ENCODE measurements around the gene OR7G3. TPM values are rescaled to one million over a fixed set of nuclear protein-coding genes. Genes with fewer than 3 reads are reported as not detected.

OR7G3 gene
- total and polyA plus RNA-seq, 4 experiments from 2014 or later: not detected

Other genes starting within 250 kb of the OR7G3 start
- not detected for gene MUC16, start 116.5 kb downstream of the OR7G3 start, total RNA-seq
- gene MUC16, start 116.5 kb downstream of the OR7G3 start, polyA plus RNA-seq: not detected
- gene OR1M1, start 39.9 kb downstream of the OR7G3 start, total RNA-seq: not detected
- gene OR1M1, start 39.9 kb downstream of the OR7G3 start, polyA plus RNA-seq: not detected
- not detected for gene OR7G2, start 19.5 kb downstream of the OR7G3 start, total RNA-seq
- not detected for gene OR7G2, start 19.5 kb downstream of the OR7G3 start, polyA plus RNA-seq
- not detected for gene OR7G1, start 11.2 kb downstream of the OR7G3 start, total RNA-seq
- not detected for gene OR7G1, start 11.2 kb downstream of the OR7G3 start, polyA plus RNA-seq
- 10 to 100 TPM; 52.1 to 52.4 TPM for gene ZNF317, start 13.4 kb upstream of the OR7G3 start, total RNA-seq
- gene ZNF317, start 13.4 kb upstream of the OR7G3 start, polyA plus RNA-seq: 10 to 100 TPM; 25.1 to 49.4 TPM
- not detected for gene OR7D2, start 52.0 kb upstream of the OR7G3 start, total RNA-seq
- gene OR7D2, start 52.0 kb upstream of the OR7G3 start, polyA plus RNA-seq: under 1 TPM in 1 of 2 donors, not detected in 1; 0.15 TPM
- not detected for gene OR7D4, start 92.6 kb upstream of the OR7G3 start, total RNA-seq
- gene OR7D4, start 92.6 kb upstream of the OR7G3 start, polyA plus RNA-seq: not detected
- gene OR7E24, start 124.0 kb upstream of the OR7G3 start, total RNA-seq: not detected
- gene OR7E24, start 124.0 kb upstream of the OR7G3 start, polyA plus RNA-seq: not detected
- 10 to 100 TPM; 20.9 to 22.1 TPM for gene ZNF699, start 182.9 kb upstream of the OR7G3 start, total RNA-seq
- gene ZNF699, start 182.9 kb upstream of the OR7G3 start, polyA plus RNA-seq: 10 to 100 TPM; 10.9 to 11.1 TPM
- 10 to 100 TPM; 47.4 to 53.5 TPM for gene ZNF559, start 197.2 kb upstream of the OR7G3 start, total RNA-seq
- gene ZNF559, start 197.2 kb upstream of the OR7G3 start, polyA plus RNA-seq: 10 to 100 TPM; 30.1 to 38.5 TPM
- 1 to 10 TPM; 1.7 to 3.6 TPM for gene ZNF177, start 236.1 kb upstream of the OR7G3 start, total RNA-seq
- under 1 TPM; 0.31 to 0.77 TPM for gene ZNF177, start 236.1 kb upstream of the OR7G3 start, polyA plus RNA-seq